HepG2 (cell line): ENCODE data around the gene SORBS2. TPM values are rescaled to one million over a fixed set of nuclear protein-coding genes. Genes with fewer than 3 reads are reported as not detected.
A peak's percentile ranks its signal among the peaks of the same experiment; 100 is the strongest.

ENCODE experiments used
- ATAC-seq: fragments of 200-7000 bp; cut with Tn5 transposase; 3 replicates; pipeline ENCODE4 v1.9.1; 2020; ENCODE audit warnings: mild to moderate bottlenecking, moderate library complexity
- BruUV-seq: library from RNA; stranded (reverse); fragments of 400-500 nt; replicated peaks from 2 replicates; lab custom pipeline; 2021; lab: Mats Ljungman, UMichigan
- CTCF ChIA-PET: fragments of 300-600 bp; formaldehyde crosslinking; extraction: SDS; loops from one replicate; lab custom pipeline; 2021; ENCODE audit warnings: low total read pairs, inconsistent platforms, low intra/inter-chr PET ratio; lab: Yijun Ruan, JAX
- POLR2A ChIA-PET: fragments of 350-600 bp; sonication (Branson Sonifier 250); formaldehyde crosslinking; loops from one replicate; lab custom pipeline; 2020; ENCODE audit warnings: antibody characterized with exemption, inconsistent platforms; lab: Yijun Ruan, JAX
- DNase-seq: peaks from one replicate; pipeline ENCODE4 v3.0.0-alpha.2; 2015; ENCODE audit warnings: low spot score
- FAIRE-seq: peaks from 3 replicates; lab custom pipeline; 2011; peaks lifted over from hg19 to GRCh38; lab: Jason Lieb, UNC
- H2AFZ ChIP-seq: one replicate; pipeline ENCODE4 v1.6.1; 2011; ENCODE audit warnings: low read length, inconsistent platforms
- H3K27ac ChIP-seq: fragments of 300-600 bp; 3 replicates; pipeline ENCODE4 v1.8.0; 2011; ENCODE audit warnings: mixed run types, mild to moderate bottlenecking, mixed read lengths, low read length, inconsistent platforms; ENCODE audit not compliant: insufficient read depth; ENCODE audit errors: extremely low read length
- H3K27me3 ChIP-seq, 2 experiments: fragments of 200-600 bp in 1 of 2; 2 replicates in 1 of 2; 3 replicates in 1 of 2; pipeline versions ENCODE4 v1.6.0 to v1.8.0; 2011; ENCODE audit warnings: low read length in 2 of 2, mild to moderate bottlenecking in 2 of 2, moderate library complexity in 2 of 2, inconsistent platforms in 1 of 2; ENCODE audit not compliant: insufficient read depth in 2 of 2, control insufficient read depth in 1 of 2
- H3K36me3 ChIP-seq, 2 experiments: fragments of 200-600 bp in 1 of 2; replicated peaks in 1 of 2; 2 replicates in 1 of 2; 3 replicates in 1 of 2; pipeline versions ENCODE4 v1.5.1 to v1.8.0; 2011; ENCODE audit warnings: low read length in 2 of 2, inconsistent platforms in 1 of 2; ENCODE audit not compliant: insufficient read depth in 2 of 2, control insufficient read depth in 1 of 2
- H3K4me1 ChIP-seq: 2 replicates; pipeline ENCODE4 v1.5.1; 2012; ENCODE audit warnings: low read length, inconsistent platforms; ENCODE audit not compliant: insufficient read depth
- H3K4me2 ChIP-seq: 2 replicates; pipeline ENCODE4 v1.6.0; 2011; ENCODE audit warnings: low read depth, low read length, inconsistent platforms
- H3K4me3 ChIP-seq, 3 experiments: fragments of 200-600 bp in 1 of 3; sonication (generic), shearing (Covaris generic) in 1 of 3; replicated peaks in 1 of 3; 2 replicates each; pipeline ENCODE4 v1.5.1; 2011 to 2016; ENCODE audit warnings: low read length in 3 of 3, inconsistent platforms in 2 of 3, low read depth in 2 of 3, mild to moderate bottlenecking in 2 of 3, control low read depth in 1 of 3, mixed read lengths in 1 of 3; ENCODE audit not compliant: insufficient read depth in 1 of 3
- H3K79me2 ChIP-seq: one replicate; pipeline ENCODE4 v1.6.1; 2011; ENCODE audit warnings: low read length, inconsistent platforms; ENCODE audit not compliant: insufficient read depth
- H3K9ac ChIP-seq: 2 replicates; pipeline ENCODE4 v1.6.0; 2011; ENCODE audit warnings: mild to moderate bottlenecking, low read depth, low read length, inconsistent platforms; ENCODE audit not compliant: insufficient read depth
- H3K9me3 ChIP-seq: 2 replicates; pipeline ENCODE4 v1.5.1; 2012; ENCODE audit warnings: mild to moderate bottlenecking, low read length
- H4K20me1 ChIP-seq: 2 replicates; pipeline ENCODE4 v1.6.0; 2011; ENCODE audit warnings: inconsistent platforms, mild to moderate bottlenecking, low read length, moderate library complexity; ENCODE audit not compliant: insufficient read depth
- HNF1B ChIP-seq: sonication (generic); formaldehyde crosslinking; IDR thresholded peaks from 2 replicates; pipeline ENCODE4 v1.5.1; 2020; ENCODE audit warnings: mild to moderate bottlenecking, moderate library complexity, missing genetic modification reagents
- ISL2 ChIP-seq: sonication (generic); formaldehyde crosslinking; IDR thresholded peaks from 2 replicates; pipeline ENCODE4 v1.5.0; 2020; ENCODE audit warnings: missing genetic modification reagents
- MAFF ChIP-seq: IDR thresholded peaks from 2 replicates; pipeline ENCODE4 v1.6.1; 2011; ENCODE audit warnings: low read depth, low read length, improper control_type of control experiment
- MAFK ChIP-seq, 2 experiments: IDR thresholded peaks in 1 of 2; conservative IDR thresholded peaks in 1 of 2; 2 replicates each; pipeline ENCODE4 v1.6.1; 2011; ENCODE audit warnings: improper control_type of control experiment in 2 of 2, low read length in 2 of 2
- MAZ ChIP-seq, 2 experiments: sonication (generic) in 1 of 2; formaldehyde crosslinking in 1 of 2; IDR thresholded peaks; 2 replicates each; pipeline versions ENCODE4 v1.5.0 to v1.6.1; 2012 to 2020; ENCODE audit warnings: low read depth in 2 of 2, mild to moderate bottlenecking in 2 of 2, borderline replicate concordance in 1 of 2, improper control_type of control experiment in 1 of 2, low read length in 1 of 2, missing genetic modification reagents in 1 of 2, moderate library complexity in 1 of 2
- NCOA2 ChIP-seq: sonication (generic); formaldehyde crosslinking; IDR thresholded peaks from 2 replicates; pipeline ENCODE4 v1.8.0; 2022; ENCODE audit warnings: inconsistent platforms
- PHF20 ChIP-seq: sonication (generic); formaldehyde crosslinking; IDR thresholded peaks from 2 replicates; pipeline ENCODE4 v1.5.0; 2020; ENCODE audit warnings: mild to moderate bottlenecking, missing genetic modification reagents
- ZBTB34 ChIP-seq: sonication (generic); formaldehyde crosslinking; IDR thresholded peaks from 2 replicates; pipeline ENCODE4 v1.8.0; 2022; ENCODE audit warnings: mild to moderate bottlenecking, missing genetic modification reagents
- WGBS: methylation state at CpG from one replicate; pipeline ENCODE4 v1.1.6; 2017; ENCODE audit warnings: low lambda C conversion rate; 5-methylcytosine and 5-hydroxymethylcytosine counted together
- in situ Hi-C: cut with HindIII; loops from 2 replicates; pipeline ENCODE4 v1.10.0; 2017; ENCODE audit warnings: low pct_unique_long_range_greater_than_20kb; ENCODE audit not compliant: extremely low pct_ligation_motif_present
- intact Hi-C: fragments of 100-400 bp; cut with micrococcal nuclease; formaldehyde crosslinking; loops from one replicate; pipeline ENCODE4 v1.10.0; 2022; ENCODE audit not compliant: unreplicated experiment
- polyA plus RNA-seq, 8 experiments: library from polyadenylated mRNA; depleted of rRNA in 3 of 8; stranded (reverse) in 7 of 8; unstranded in 1 of 8; fragments of >200 nt; fragmentation: Illumina TruSeq in 4 of 8; extraction: Trizol in 4 of 8; gene quantifications; 2 replicates each; pipeline versions ENCODE4 v1.2.1 to v1.2.3, GENCODE V29; 2011 to 2016; ENCODE audit warnings: low read depth in 4 of 8, missing spikeins in 1 of 8, mixed read lengths in 1 of 8; ENCODE audit not compliant: insufficient read depth in 1 of 8
- total RNA-seq, 5 experiments: library from RNA; depleted of rRNA; stranded (reverse); fragments of >200 nt; fragmentation: Illumina TruSeq; extraction: Trizol; gene quantifications; 2 replicates each; pipeline ENCODE4 v1.2.3, GENCODE V29; 2016; ENCODE audit warnings: low read depth in 1 of 5
- TF ChIP-seq, protein P1 (sequence below): sonication (generic); formaldehyde crosslinking; IDR thresholded peaks from 2 replicates; pipeline ENCODE4 v1.4.0; 2020; ENCODE audit warnings: mild to moderate bottlenecking, missing genetic modification reagents

The SORBS2 gene
- total and polyA plus RNA-seq, 2 of the 13 experiments (the other 11 are each of a cell fraction or from before 2014, with no cell fraction given) = 25.0 to 80.5 TPM

DNA sequence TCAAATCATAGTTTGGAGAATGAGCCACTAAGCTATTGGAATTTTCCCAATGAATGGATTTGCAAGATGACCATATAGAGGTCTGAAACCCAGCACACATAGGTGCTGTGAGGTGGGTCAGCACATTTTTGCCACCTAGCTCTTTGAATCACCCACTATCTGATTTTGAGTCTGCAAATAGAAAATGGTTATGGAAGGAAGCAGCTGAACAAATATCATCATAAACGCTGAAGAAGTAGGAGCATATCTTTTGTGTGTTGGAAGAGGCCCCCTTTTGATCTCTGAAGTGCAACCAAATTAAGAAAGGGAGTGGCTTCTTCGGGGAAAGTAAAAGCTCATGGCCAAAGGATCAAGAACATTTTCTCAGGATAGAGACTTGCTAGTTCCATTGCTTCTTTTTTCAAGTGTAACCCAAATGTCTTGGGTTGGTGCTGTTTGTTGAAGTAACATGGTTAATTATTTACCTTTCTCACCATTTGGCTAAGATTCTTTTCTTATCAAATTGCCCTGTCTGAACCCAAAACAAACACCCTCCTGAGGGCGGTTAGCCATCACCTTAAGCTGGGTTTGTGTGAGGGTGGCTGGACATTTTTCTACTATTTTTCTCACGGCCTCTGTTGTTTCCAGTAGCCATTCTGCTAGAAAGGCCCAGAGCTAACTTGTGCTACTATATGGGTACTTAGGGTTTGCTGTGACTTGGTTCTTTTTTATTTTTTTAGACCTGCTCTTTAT, 18.4 kb upstream of the SORBS2 start (continued):
- TF ChIP-seq HNF1B (no peak), PHF20 (no peak), NCOA2 (no peak), ZBTB34 (CRISPR knock-in tag) (0 out of 2 replicates have a peak, but pooled peaks have one; percentile 35), ISL2 (CRISPR knock-in tag) (no peak)
- TF ChIP-seq, protein P1, sequence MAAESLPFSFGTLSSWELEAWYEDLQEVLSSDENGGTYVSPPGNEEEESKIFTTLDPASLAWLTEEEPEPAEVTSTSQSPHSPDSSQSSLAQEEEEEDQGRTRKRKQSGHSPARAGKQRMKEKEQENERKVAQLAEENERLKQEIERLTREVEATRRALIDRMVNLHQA (CRISPR knock-in tag) = no peak

DNA sequence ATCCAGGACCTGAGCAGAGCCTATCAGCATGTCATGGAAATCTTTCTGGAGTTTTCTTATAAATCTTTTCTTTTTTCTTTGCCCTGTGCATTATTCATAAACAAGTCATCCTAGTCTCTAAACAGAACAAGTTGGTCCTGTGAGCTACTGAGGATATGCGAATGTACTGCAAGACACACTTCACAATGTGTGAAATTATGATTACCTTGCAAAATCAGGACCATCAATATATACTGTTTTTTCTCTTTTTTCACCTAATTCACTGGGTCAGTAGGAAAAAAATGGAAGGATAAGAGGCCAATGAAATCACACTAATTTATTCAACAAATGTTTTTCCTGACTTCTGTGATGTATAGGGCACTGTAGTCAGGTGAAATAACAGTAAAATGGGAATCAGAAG, 14.4 kb upstream of the SORBS2 start:
- H2AFZ ChIP-seq = no peak overlapping the region
- no peak overlapping the region for H3K9ac ChIP-seq
- no peak overlapping the region for H3K4me2 ChIP-seq
- no peak for DNase-seq
- no peaks in the 10 kb centered on the region for H3K79me2 ChIP-seq
- intact Hi-C loops = no loop called here
- CTCF ChIA-PET = no interaction called here
- no TSS peak for BruUV-seq
- no peaks in the 10 kb centered on the region for H3K27me3 ChIP-seq
- no peaks in the 10 kb centered on the region for H4K20me1 ChIP-seq
- H3K9me3 ChIP-seq = no peaks in the 10 kb centered on the region
- no peaks in the 10 kb centered on the region for H3K36me3 ChIP-seq
- POLR2A ChIA-PET = no interaction called here
- H3K4me3 ChIP-seq = no peak overlapping the region
- ATAC-seq = no peak
- WGBS = 0% methylated on average over 1 of the region's 1 CpG
- peak; percentile 92 for TF ChIP-seq MAFF
- peak; percentile 92 to 93 for TF ChIP-seq MAFK (conservative IDR thresholded peaks at IDR 0.05 in 1 of 2, IDR thresholded peaks at IDR 0.05 in 1 of 2; ENCODE audit: low read length in 2 of 2)
- TF ChIP-seq MAZ (IDR thresholded peaks at IDR 0.05; ENCODE audit: borderline replicate concordance, low read depth, low read length) = no peak
- no peak for TF ChIP-seq MAZ (CRISPR knock-in tag; IDR thresholded peaks at IDR 0.05; ENCODE audit: low read depth)
- TF ChIP-seq, all 625 proteins: peak for 2
- H3K27ac ChIP-seq = no peak overlapping the region
- H3K4me1 ChIP-seq = peaks cover 17% of the 10 kb centered on the region
- in situ Hi-C loops = no loop called here
- FAIRE-seq = no peak
